Purkinje cell (primary cell): Measurements from ENCODE around the gene ZC3HAV1L. TPM values are rescaled to one million over a fixed set of nuclear protein-coding genes. Genes with fewer than 3 reads are reported as not detected.

Experiments used
- polyA plus RNA-seq: library from polyadenylated mRNA; unstranded; fragments of >200 nt; fragmentation: Nextera tagmentation; gene quantifications from 2 replicates; pipeline ENCODE4 v1.2.1, GENCODE V29; 2014

ZC3HAV1L gene, protein sequence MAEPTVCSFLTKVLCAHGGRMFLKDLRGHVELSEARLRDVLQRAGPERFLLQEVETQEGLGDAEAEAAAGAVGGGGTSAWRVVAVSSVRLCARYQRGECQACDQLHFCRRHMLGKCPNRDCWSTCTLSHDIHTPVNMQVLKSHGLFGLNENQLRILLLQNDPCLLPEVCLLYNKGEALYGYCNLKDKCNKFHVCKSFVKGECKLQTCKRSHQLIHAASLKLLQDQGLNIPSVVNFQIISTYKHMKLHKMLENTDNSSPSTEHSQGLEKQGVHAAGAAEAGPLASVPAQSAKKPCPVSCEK
- polyA plus RNA-seq: not detected in 2 replicates

DNA sequence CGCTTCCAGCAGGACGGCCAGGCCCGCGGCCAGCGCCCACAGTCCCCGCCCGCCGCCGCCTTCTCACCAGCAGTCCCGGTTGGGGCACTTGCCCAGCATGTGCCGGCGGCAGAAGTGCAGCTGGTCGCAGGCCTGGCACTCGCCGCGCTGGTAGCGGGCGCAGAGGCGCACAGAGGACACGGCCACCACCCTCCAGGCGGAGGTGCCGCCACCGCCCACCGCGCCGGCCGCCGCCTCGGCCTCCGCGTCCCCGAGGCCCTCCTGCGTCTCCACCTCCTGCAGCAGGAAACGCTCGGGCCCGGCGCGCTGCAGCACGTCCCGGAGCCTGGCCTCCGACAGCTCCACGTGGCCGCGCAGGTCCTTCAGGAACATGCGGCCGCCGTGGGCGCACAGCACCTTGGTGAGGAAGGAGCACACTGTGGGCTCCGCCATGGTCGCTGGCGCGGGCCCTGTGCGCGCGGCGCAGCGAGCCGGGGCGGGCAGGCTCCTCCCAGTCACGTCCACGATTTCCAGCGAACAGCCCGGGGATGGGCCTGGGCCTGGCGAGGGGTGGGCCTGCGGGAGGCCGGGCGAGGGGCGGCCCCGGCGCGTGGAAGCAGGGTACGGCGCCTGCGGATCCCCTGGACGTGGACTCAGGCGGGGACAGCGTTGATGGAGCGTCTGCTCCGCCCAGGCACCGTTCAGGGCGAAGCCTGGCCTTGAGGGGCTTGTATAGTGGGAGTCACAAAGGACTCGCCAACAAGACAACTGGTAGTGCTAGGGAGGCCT lies at the start of gene ZC3HAV1L:
Gene ZC3HAV1L (minus strand): TSS at position 457 of the 768 bp plus-strand sequence. CDS start 25 bp downstream, at position 432.

DNA sequence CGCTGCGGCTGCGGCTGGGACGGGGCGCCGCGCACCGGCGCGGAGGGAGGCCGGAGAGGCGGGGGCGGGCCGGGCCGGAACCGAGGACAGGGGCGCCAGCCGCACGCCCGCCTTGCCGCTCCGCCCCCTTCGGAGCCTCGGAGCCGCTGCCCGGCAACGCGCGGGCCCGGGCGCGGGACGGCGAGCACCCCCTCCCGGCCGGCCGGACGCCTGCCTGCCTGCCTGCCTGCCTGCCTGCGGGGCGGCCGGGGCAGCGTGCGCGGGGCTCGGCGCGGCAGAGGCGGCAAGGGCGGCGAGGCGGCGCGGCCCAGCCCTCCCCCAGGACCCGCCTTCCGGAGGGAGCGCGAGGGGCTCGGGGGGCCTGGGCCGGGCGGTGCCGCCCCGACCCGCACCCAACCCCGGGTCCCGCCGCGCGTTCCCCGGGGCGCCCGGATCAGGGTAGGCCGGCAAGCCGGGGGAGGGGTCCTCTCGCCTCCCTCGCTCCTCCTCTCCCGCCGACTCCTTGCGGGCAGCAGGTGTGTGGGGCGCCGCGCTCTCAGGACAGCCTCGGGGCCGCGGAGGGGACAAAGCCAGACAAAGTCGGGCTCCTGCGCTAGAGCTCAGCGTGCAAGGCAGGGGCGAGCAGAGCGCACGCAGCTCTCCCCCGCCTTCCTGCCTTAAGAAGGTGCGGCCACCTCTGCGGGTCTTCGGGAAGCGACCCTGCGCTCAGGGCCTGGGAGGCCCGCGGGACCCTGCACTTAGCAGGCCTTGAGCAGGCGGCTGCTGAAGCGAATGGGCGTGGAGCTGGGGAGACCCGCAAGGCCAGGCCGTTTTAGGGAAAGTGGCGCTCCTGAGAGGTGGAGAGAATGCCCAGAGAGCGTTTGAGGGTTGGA lies 54.3 kb downstream of the ZC3HAV1L start, which contains the start of gene KIAA1549:
Gene KIAA1549 (minus strand): TSS at position 58 of the 872 bp plus-strand sequence. CDS start 120 bp downstream, outside the sequence.

Other genes starting within 250 kb of the ZC3HAV1L start
- gene TMEM213, start 238.0 kb downstream of the ZC3HAV1L start, polyA plus RNA-seq: not detected in 2 replicates
- gene ATP6V0A4, start 237.8 kb downstream of the ZC3HAV1L start, polyA plus RNA-seq: not detected in 2 replicates
- gene KIAA1549, start 54.7 kb downstream of the ZC3HAV1L start, polyA plus RNA-seq: 1.0 TPM in 1 of 2 replicates, not detected in the other
- gene ZC3HAV1, start 73.7 kb upstream of the ZC3HAV1L start, polyA plus RNA-seq: 0.78 and 1.1 TPM in 2 replicates
- gene UBN2, start 195.2 kb upstream of the ZC3HAV1L start, polyA plus RNA-seq: 7.0 and 8.5 TPM in 2 replicates